Endometrial microvascular endothelial cells (primary cell): ENCODE data around the gene ABCG5. TPM values are rescaled to one million over a fixed set of nuclear protein-coding genes. Genes with fewer than 3 reads are reported as not detected.

Experiments
- in situ Hi-C: cut with HindIII; loops from 2 replicates; pipeline ENCODE4 v1.10.0; 2017; ENCODE audit warnings: low sequenced_read_pairs, low pct_unique_long_range_greater_than_20kb; ENCODE audit errors: inconsistent ontology term
- total RNA-seq: library from RNA; depleted of rRNA; stranded (reverse); fragments of >200 nt; gene quantifications from one replicate; pipeline ENCODE4 v1.2.3, GENCODE V29; 2015; ENCODE audit errors: inconsistent ontology term

The ABCG5 gene
- total RNA-seq, 1 donor from 2014 or later: not detected

DNA sequence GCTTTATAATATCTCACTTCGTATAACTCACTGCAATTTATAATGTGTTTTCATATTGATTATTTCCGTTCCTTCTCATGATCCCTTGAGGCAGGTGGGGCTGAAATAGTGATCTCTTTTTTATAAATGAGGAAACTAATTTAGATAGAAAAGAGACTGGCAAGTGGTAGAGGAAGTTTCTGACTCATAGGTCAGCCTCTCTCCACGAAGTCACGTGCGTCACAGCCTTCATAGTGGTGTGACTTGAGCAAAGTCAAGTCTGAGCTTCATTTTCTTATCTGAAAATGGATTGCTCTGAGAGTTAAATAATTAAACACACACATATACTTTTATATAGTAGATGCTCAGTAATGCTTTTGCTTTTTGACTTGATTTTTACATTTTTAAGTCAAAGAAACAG is 19.9 kb downstream of the ABCG5 start:
- in situ Hi-C loops: no loop called here

DNA sequence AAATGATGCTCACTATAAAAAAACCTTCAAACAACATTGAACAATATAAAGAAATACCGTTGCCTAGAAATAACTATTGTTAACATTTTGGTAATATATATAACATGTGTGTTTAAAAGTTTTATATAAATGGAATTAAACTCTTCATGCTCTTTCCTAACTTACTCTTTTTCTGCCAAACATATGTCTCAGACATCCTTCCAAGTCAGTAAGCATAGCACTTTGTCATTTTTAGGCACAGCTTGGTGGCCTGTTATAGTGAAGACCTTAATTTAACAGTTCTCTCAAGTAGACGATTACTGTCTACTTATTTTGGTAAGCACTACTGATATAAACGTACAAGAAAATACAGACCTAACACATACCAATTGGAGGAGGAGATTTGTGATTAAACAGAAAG is 23.9 kb downstream of the ABCG5 start:
- in situ Hi-C loops: no loop called here

DNA sequence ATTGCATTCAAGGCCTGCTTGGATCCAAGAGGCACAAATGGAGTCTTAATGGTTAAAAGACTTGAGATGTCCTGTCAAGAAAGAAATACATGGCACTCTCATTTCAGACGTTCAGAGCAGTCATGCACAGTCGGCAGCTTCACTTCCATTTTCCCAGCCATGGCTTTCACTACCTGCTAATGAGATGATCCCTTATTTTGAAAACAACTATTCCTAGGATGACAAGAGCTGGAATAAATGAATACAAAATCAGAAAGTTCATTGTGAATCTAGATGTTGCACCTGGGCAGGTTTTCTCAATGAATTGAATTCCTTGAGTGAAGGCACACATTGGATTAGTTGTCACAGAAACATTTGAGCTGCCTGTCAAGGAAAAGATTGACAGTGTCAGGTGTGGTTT is 25.7 kb downstream of the ABCG5 start:
- in situ Hi-C loops: no loop called here

- in situ Hi-C loops: no loop called here
Measured at GRCh38 chr2:43812006-43812405, 26.6 kb downstream of the ABCG5 start.

GRCh38 chr2:43810888-43811287 is 27.8 kb downstream of the ABCG5 start:
- in situ Hi-C loops: no loop called here

- in situ Hi-C loops: no loop called here
Measured at GRCh38 chr2:43810452-43810851, 28.2 kb downstream of the ABCG5 start.

DNA sequence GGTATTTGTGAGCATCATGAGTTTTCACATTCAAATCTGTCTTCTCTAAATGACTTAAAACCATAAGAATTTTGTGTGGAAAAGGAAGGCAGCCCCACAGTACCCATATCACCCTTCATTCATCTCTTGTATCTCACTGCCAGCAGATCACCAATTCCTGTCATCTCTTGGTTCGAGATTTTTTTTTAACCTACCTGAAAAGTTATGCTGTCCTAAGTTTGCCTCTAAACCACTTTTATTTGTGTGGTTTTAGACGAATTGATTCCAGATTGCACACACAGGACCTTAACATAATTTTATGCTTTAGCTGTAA is 32.0 kb downstream of the ABCG5 start:
- in situ Hi-C loops: no loop called here

DNA sequence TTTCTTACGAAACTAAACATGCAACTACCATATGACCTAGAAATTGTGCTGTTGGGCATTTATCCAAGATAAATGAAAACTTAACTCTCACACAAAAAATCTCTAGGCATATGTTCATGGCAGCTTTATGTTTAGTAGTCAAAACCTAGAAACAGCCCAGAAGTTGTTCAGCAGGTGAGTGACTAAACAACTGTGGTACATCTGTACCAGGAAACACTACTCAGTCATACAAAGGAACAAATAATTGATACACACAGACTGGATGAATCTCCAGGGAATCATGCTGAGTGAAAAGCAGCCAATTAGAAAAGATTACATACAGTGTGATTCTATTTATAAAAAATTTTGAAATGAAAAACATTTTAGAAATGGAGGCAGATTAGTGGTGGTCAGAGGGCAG is 35.5 kb downstream of the ABCG5 start:
- in situ Hi-C loops: no loop called here

- in situ Hi-C loops: no loop called here
Measured at GRCh38 chr2:43802135-43802534, 36.5 kb downstream of the ABCG5 start.

- in situ Hi-C loops: no loop called here
Measured at GRCh38 chr2:43800894-43801293, 37.7 kb downstream of the ABCG5 start.

- in situ Hi-C loops: no loop called here
Measured at GRCh38 chr2:43798300-43798699, 40.3 kb downstream of the ABCG5 start.

- in situ Hi-C loops: no loop called here
Measured at GRCh38 chr2:43796206-43796605, 42.4 kb downstream of the ABCG5 start.

GRCh38 chr2:43794956-43795355 is 43.7 kb downstream of the ABCG5 start:
- in situ Hi-C loops: no loop called here

DNA sequence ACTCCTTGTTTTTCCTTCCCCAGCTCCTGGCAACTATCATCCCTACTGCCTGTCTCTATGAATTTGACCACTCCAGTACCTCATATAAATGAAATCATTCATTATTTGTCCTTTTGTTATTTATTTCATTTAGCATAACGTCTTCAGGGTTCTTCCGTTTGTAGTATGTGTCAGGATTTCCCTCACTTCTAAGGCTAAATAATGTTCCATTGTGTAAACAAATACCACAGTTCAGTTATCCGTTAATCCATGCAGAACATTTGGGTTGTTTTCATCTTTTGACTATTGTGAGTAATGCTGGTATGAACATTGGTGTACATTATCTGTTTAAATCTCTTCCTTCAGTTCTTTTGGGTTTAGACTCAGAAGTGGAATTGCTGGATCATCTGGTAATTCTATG is 46.0 kb downstream of the ABCG5 start:
- in situ Hi-C loops: no loop called here

DNA sequence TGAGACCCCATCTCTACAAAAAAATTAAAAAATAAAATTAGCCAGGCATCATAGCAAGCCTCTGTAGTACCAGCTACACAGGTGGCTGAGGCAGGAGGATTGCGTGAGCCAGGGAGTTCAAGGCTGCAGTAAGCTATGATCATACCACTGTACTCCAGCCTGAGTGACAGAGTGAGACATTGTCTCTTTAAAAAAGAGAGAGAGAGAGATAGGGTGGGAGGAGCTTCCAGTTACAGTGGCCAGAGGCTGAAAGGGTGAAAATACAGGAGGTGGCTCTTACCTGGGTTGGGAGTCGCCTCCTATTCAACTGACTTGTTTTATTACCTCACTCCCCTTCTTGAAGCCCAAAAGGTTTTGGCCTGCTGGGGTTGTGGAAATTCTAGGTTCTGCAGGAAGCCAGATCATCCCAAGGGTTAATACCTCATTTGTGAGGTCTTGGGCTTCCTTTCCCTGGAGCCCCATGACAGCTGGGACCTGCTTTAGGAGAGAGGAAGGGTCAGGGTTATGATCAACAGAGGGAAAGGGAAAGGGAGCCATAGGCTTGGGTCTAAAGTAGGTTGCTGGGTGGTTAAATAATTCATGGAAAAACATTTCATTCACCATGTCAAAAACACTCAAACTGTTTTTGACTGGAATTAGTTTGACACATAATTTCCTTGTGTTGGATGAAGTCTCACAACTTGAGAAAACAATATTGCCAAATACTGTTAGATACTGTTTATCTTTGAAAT is 47.4 kb downstream of the ABCG5 start:
- in situ Hi-C loops: no loop called here

DNA sequence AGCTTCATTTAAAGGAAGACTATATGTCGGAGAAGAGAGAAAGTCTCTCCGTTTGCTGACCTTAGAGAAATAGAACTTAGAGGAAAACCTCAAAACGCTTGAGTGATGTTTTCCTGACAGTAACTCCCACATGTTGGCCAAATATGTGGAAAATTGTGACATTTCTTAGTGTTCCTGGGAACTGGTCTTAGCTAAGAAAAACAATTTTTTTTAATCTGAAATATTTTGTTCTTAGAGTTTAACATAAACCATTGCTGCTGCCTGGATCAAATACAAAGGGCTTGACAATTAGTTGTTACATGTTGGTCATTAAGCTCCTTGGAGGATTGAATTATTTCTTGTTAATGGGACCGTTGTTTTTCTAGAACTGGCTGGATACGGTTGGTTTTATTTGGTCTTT is 48.5 kb downstream of the ABCG5 start:
- in situ Hi-C loops: no loop called here

- in situ Hi-C loops: no loop called here
Measured at GRCh38 chr2:43788646-43789045, 50.0 kb downstream of the ABCG5 start.

DNA sequence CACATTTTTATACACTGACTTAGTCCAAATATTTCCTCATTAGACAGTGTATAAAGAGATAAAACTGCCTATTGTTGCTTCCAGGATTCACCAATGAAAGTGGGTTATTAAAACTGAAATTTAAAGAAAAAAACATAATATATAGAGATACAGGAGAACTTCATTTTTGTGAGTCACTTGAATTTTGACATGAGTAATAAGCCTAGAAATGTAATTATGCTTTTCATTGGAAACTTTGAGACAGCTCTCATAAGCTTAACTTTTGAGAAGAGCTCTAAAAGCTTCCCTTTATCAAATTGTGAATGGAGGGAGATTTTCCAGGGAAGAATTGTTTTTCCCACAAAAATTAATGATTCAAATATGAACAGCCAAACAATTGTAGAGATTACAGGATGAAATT is 50.7 kb downstream of the ABCG5 start:
- in situ Hi-C loops: no loop called here

DNA sequence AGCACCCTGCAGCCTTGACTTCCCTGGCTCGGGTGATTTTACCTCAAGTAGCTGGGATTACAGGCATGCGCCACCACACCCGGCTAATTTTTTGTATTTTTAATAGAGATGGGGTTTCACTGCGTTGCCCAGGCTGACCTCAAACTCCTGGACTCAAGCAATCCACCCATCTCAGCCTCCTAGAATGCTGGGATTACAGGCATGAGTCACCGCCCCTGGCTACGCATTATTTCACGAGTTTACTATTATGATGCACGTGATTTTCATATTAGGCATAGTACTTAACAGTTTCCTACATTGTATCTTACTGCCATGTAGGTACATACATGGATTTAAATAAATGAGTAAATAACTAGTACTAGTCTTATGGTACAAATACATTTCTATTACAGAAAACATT is 60.4 kb downstream of the ABCG5 start:
- in situ Hi-C loops: no loop called here

GRCh38 chr2:43777306-43777926 is 61.2 kb downstream of the ABCG5 start:
- in situ Hi-C loops: no loop called here

- in situ Hi-C loops: no loop called here
Measured at GRCh38 chr2:43776324-43776723, 62.3 kb downstream of the ABCG5 start.
